ENCODE measurements around the gene UMPS.

DNA sequence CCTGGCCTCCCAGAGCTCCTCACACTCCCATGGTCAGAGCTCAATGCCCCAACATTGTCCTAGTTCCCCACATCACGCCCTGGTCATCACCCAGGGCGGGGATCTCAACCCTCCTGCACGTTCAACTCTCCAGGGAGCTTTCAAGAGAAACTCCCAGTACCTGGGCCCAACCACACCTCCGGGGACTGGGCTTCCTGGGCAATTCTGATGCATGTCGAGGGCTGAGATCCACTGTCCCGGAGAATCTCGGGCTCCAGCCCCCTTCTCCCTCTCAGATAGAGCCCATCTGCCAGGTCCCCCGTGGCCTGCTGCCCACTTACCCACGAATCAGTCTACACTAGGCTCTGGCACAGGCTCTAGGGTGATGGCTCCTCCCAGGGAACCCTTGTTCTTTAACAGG, 39.2 kb downstream of the UMPS start:
- TF ChIP-seq CTCF (IDR thresholded peaks at IDR 0.05) (no peak), RNF2 (IDR thresholded peaks at IDR 0.05; ENCODE audit: borderline replicate concordance, low read depth) (no peak), JUNB (IDR thresholded peaks at IDR 0.05) (no peak), ZFP36 (IDR thresholded peaks at IDR 0.05; ENCODE audit: borderline replicate concordance, partially characterized antibody) (no peak), RAD21 (conservative IDR thresholded peaks at IDR 0.05 in 1 of 2, IDR thresholded peaks at IDR 0.05 in 1 of 2) (no peak), EP300 (IDR thresholded peaks at IDR 0.05) (no peak), SREBF2 (IDR thresholded peaks at IDR 0.05) (no peak), HOXB13 (CRISPR knock-in tag; IDR thresholded peaks at IDR 0.05; ENCODE audit: low read depth) (no peak), MAZ (IDR thresholded peaks at IDR 0.05; ENCODE audit: borderline replicate concordance, low read depth, low read length) (no peak), MAFK (IDR thresholded peaks at IDR 0.05; ENCODE audit: partially characterized antibody) (no peak), TP53 (CRISPR knock-in tag; IDR thresholded peaks at IDR 0.05) (no peak), MYC (IDR thresholded peaks at IDR 0.05; ENCODE audit: borderline replicate concordance, low read length) (no peak)
- TF ChIP-seq, protein P1, sequence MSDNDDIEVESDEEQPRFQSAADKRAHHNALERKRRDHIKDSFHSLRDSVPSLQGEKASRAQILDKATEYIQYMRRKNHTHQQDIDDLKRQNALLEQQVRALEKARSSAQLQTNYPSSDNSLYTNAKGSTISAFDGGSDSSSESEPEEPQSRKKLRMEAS (IDR thresholded peaks at IDR 0.05): no peak
